Body of pancreas (tissue), 4 donors: ENCODE measurements around the gene EPHA4. TPM values are rescaled to one million over a fixed set of nuclear protein-coding genes. Genes with fewer than 3 reads are reported as not detected.

ENCODE experiments used
- ATAC-seq: fragments of 150-250 bp; one replicate; pipeline ENCODE4 v1.9.1; 2016
- DNase-seq, 4 donors: peaks; one replicate each; pipeline ENCODE4 v3.0.0-alpha.2; 2019
- H3K27ac ChIP-seq, 4 donors: fragments of 200-600 bp; sonication (generic); 1 replicate in 3 of 4; 2 replicates in 1 of 4; pipeline versions ENCODE4 v1.5.1 to v1.6.1; 2016 to 2019; ENCODE audit warnings: mild to moderate bottlenecking in 1 of 4, mixed read lengths in 1 of 4, moderate library complexity in 1 of 4
- H3K27me3 ChIP-seq, 2 donors: fragments of 200-600 bp; sonication (generic); one replicate each; pipeline ENCODE4 v1.6.0; 2016; ENCODE audit warnings: mild to moderate bottlenecking in 1 of 2
- H3K36me3 ChIP-seq, 2 donors: fragments of 200-600 bp; sonication (generic); replicated peaks in 1 of 2; 2 replicates each; pipeline ENCODE4 v1.5.1; 2016; ENCODE audit warnings: low read depth in 2 of 2; ENCODE audit not compliant: insufficient read depth in 1 of 2
- H3K4me1 ChIP-seq: fragments of 200-600 bp; sonication (generic); one replicate; pipeline ENCODE4 v1.6.0; 2016
- H3K4me3 ChIP-seq, 2 donors: fragments of 200-600 bp; sonication (generic); 1 replicate in 1 of 2; 2 replicates in 1 of 2; pipeline ENCODE4 v1.5.1; 2016 to 2019
- H3K9me3 ChIP-seq, 3 donors: fragments of 200-600 bp; sonication (generic); 1 replicate in 2 of 3; 2 replicates in 1 of 3; pipeline ENCODE4 v1.5.1; 2016
- POLR2A ChIP-seq, 3 donors: fragments of 450-650 bp; IDR thresholded peaks; one replicate each; pipeline ENCODE4 v1.6.1; 2016; ENCODE audit warnings: antibody characterized with exemption in 3 of 3, mild to moderate bottlenecking in 2 of 3
- WGBS, 2 donors: methylation state at CpG; one replicate each; pipeline ENCODE4 v1.1.5; 2017; 5-methylcytosine and 5-hydroxymethylcytosine counted together
- intact Hi-C: fragments of 100-400 bp; cut with DNase I; formaldehyde crosslinking; loops from one replicate; pipeline ENCODE4 v1.15.1; 2023
- total RNA-seq, 2 donors: library from RNA; depleted of rRNA; stranded (reverse); fragments of >200 nt; gene quantifications; one replicate each; pipeline ENCODE4 v1.1.0, GENCODE V29; 2016
- TF ChIP-seq, protein P1 (sequence below), 7 experiments: fragments of 450-650 bp in 4 of 7; fragments of 200-600 bp in 3 of 7; sonication (generic) in 3 of 7; IDR thresholded peaks; one replicate each; pipeline ENCODE4 v1.5.1; 2016 to 2019; ENCODE audit warnings: antibody characterized with exemption in 7 of 7

Gene EPHA4
- total RNA-seq, 2 donors from 2014 or later = 4.0 to 5.2 TPM

GRCh38 chr2:221551864-221552263 lies 20.2 kb downstream of the EPHA4 start:
- intact Hi-C loops = no loop called here
- no peaks in the 10 kb centered on the region for H3K27me3 ChIP-seq
- no peak overlapping the region for H3K4me3 ChIP-seq
- no peaks in the 10 kb centered on the region for H3K36me3 ChIP-seq
- H3K9me3 ChIP-seq = no peaks in the 10 kb centered on the region
- H3K27ac ChIP-seq = no peak overlapping the region
- TF ChIP-seq POLR2A (IDR thresholded peaks at IDR 0.05) = no peak
- TF ChIP-seq, protein P1, sequence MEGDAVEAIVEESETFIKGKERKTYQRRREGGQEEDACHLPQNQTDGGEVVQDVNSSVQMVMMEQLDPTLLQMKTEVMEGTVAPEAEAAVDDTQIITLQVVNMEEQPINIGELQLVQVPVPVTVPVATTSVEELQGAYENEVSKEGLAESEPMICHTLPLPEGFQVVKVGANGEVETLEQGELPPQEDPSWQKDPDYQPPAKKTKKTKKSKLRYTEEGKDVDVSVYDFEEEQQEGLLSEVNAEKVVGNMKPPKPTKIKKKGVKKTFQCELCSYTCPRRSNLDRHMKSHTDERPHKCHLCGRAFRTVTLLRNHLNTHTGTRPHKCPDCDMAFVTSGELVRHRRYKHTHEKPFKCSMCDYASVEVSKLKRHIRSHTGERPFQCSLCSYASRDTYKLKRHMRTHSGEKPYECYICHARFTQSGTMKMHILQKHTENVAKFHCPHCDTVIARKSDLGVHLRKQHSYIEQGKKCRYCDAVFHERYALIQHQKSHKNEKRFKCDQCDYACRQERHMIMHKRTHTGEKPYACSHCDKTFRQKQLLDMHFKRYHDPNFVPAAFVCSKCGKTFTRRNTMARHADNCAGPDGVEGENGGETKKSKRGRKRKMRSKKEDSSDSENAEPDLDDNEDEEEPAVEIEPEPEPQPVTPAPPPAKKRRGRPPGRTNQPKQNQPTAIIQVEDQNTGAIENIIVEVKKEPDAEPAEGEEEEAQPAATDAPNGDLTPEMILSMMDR (IDR thresholded peaks at IDR 0.05) = no peak
- DNase-seq (no peak), ATAC-seq (no peak)
- WGBS, 2 donors = 19 to 41% methylated on average over 1 of the region's 1 CpG
- H3K4me1 ChIP-seq = no peaks in the 10 kb centered on the region

DNA sequence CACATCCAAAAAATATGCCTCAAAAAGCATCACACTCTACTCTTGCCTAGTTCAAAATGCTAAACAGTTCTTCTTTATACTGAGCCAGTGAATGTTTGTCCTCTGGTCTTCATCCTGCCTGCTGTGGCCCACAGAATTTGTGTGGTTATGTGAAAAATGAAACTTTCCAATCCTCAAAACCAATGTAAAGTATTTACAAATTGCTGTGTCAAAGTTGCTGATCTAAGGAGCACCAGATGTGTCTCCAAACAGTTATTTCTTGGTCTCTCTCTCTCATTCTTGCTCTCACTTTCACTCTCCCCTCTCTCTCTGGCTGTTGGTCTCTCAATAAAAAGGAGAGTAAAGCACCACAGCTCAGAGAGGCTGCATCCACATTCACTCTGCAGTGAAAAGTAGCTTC lies 23.0 kb downstream of the EPHA4 start:
- Histone ChIP-seq H3K27me3 (no peaks in the 10 kb centered on the region), H3K4me1 (no peaks in the 10 kb centered on the region), H3K4me3 (no peak overlapping the region), H3K27ac (no peak overlapping the region), H3K36me3 (no peaks in the 10 kb centered on the region), H3K9me3 (no peaks in the 10 kb centered on the region)
- DNase-seq (no peak), ATAC-seq (no peak)
- no peak for TF ChIP-seq POLR2A (IDR thresholded peaks at IDR 0.05)
- TF ChIP-seq, protein P1 (IDR thresholded peaks at IDR 0.05) = no peak
- intact Hi-C loops = no loop called here

GRCh38 chr2:221546505-221547225 lies 25.4 kb downstream of the EPHA4 start:
- no peak for TF ChIP-seq POLR2A (IDR thresholded peaks at IDR 0.05)
- TF ChIP-seq, protein P1 (IDR thresholded peaks at IDR 0.05) = no peak
- 58 to 62% methylated on average over 2 of the region's 2 CpGs for WGBS, 2 donors
- Histone ChIP-seq H3K36me3 (no peaks in the 10 kb centered on the region), H3K4me3 (no peak overlapping the region), H3K27ac (no peak overlapping the region), H3K4me1 (no peaks in the 10 kb centered on the region), H3K27me3 (no peaks in the 10 kb centered on the region), H3K9me3 (no peaks in the 10 kb centered on the region)
- no peak for ATAC-seq
- intact Hi-C loops = no loop called here
- DNase-seq = no peak

DNA sequence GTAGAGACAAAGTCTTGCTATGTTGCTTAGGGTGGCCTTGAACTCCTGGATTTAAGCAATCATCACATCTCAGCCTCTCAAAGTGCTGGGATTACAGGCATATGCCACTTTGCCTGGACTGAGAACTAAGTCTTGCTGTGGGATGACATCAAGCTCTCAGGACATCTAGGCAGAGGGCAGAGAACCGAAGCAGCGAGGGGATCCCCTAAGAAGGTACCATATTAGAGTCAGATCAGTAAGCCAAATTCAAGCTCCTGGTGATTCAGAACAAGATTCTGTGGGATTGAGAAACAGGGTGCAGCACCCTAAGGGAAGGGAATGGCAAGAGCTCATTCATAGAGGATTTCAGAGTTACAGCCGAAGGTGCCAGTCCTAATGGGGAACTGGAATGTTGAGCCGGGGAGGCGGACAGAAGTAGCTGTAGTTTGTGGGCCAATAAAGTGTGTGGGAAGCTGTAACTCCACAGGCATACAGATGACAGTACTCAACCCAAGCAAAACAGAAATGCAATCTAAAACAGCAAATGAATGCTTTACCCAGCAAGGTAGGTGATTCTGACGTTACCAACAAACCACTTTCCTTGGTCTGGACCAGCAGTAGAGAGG lies 30.9 kb downstream of the EPHA4 start:
- no peak for ATAC-seq
- no peak for TF ChIP-seq POLR2A (IDR thresholded peaks at IDR 0.05)
- TF ChIP-seq, protein P1 (IDR thresholded peaks at IDR 0.05) = no peak
- no peak overlapping the region for H3K27ac ChIP-seq
- no peaks in the 10 kb centered on the region for H3K27me3 ChIP-seq
- no peak overlapping the region for H3K4me3 ChIP-seq
- WGBS, 2 donors = 83 to 85% methylated on average over 6 of the region's 6 CpGs
- intact Hi-C loops = no loop called here
- H3K4me1 ChIP-seq = no peaks in the 10 kb centered on the region
- H3K9me3 ChIP-seq = no peaks in the 10 kb centered on the region
- H3K36me3 ChIP-seq = no peaks in the 10 kb centered on the region
- no peak for DNase-seq

GRCh38 chr2:221539246-221539645 lies 32.9 kb downstream of the EPHA4 start:
- ATAC-seq = no peak
- Histone ChIP-seq H3K4me1 (no peaks in the 10 kb centered on the region), H3K9me3 (no peaks in the 10 kb centered on the region), H3K27me3 (no peaks in the 10 kb centered on the region), H3K4me3 (no peak overlapping the region), H3K36me3 (no peaks in the 10 kb centered on the region), H3K27ac (no peak overlapping the region)
- TF ChIP-seq, protein P1 (IDR thresholded peaks at IDR 0.05) = no peak
- TF ChIP-seq POLR2A (IDR thresholded peaks at IDR 0.05) = no peak
- intact Hi-C loops = no loop called here
- DNase-seq = no peak
- 68 to 80% methylated on average over 4 of the region's 4 CpGs for WGBS, 2 donors
